GM21390 (cell line): ENCODE data around the gene SGPP1.
"Not testable (repeated sequence)": the region's sequence is repeated elsewhere in the genome, so short reads cannot be mapped to it uniquely, and the experiment has no call there.

Experiments used
- ATAC-seq: cut with Tn5 transposase; IDR thresholded peaks from one replicate; pipeline ENCODE4 v1.9.1; 2021; ENCODE audit not compliant: unreplicated experiment

SGPP1 gene

GRCh38 chr14:63641473-63642228 is 86.2 kb downstream of the SGPP1 start, which contains the start of gene WDR89:
Gene WDR89, minus strand, starts transcription at chr14:63641871. Its CDS starts 41,929 bp downstream, at chr14:63599942.
- peak; percentile 85 for ATAC-seq

GRCh38 chr14:63638493-63638892 is 89.4 kb downstream of the SGPP1 start:
- no peak for ATAC-seq

- ATAC-seq: not testable (repeated sequence)
These were observed 91.7 kb downstream of the SGPP1 start for GRCh38 chr14:63636094-63636635.
